Measurements from ENCODE around the gene FAM13A.
"Not testable (repeated sequence)": the region's sequence is repeated elsewhere in the genome, so short reads cannot be mapped to it uniquely, and the experiment has no call there.

The FAM13A gene

GRCh38 chr4:89039730-89040338 is 17.2 kb downstream of the FAM13A start:
- no peak for DNase-seq

GRCh38 chr4:89036535-89036934 is 20.4 kb downstream of the FAM13A start:
- no peak for DNase-seq

GRCh38 chr4:89031272-89031671 is 25.7 kb downstream of the FAM13A start:
- no peak for DNase-seq

- DNase-seq = no peak
These were observed 27.4 kb downstream of the FAM13A start for GRCh38 chr4:89029591-89029990.

- DNase-seq = no peak
These were observed 30.4 kb downstream of the FAM13A start for GRCh38 chr4:89026542-89026941.

GRCh38 chr4:89024051-89024675 is 32.8 kb downstream of the FAM13A start:
- peak; percentile 64 for DNase-seq

- no peak for DNase-seq
These were observed 33.8 kb downstream of the FAM13A start for GRCh38 chr4:89023140-89023539.

- DNase-seq = no peak
These were observed 34.4 kb downstream of the FAM13A start for GRCh38 chr4:89022426-89023128.

GRCh38 chr4:89021684-89022083 is 35.3 kb downstream of the FAM13A start:
- DNase-seq = no peak

- no peak for DNase-seq
These were observed 35.9 kb downstream of the FAM13A start for GRCh38 chr4:89021062-89021461.

GRCh38 chr4:89014897-89015296 is 42.1 kb downstream of the FAM13A start:
- not testable (repeated sequence) for DNase-seq

GRCh38 chr4:89009761-89010369 is 47.1 kb downstream of the FAM13A start:
- DNase-seq = no peak

- no peak for DNase-seq
These were observed 47.9 kb downstream of the FAM13A start for GRCh38 chr4:89009115-89009514.

GRCh38 chr4:89008166-89008565 is 48.8 kb downstream of the FAM13A start:
- no peak for DNase-seq

- DNase-seq = no peak
These were observed 49.5 kb downstream of the FAM13A start for GRCh38 chr4:89007338-89007939.

GRCh38 chr4:89006307-89006706 is 50.7 kb downstream of the FAM13A start:
- no peak for DNase-seq

GRCh38 chr4:89005066-89005465 is 51.9 kb downstream of the FAM13A start:
- DNase-seq = not testable (repeated sequence)

GRCh38 chr4:89001647-89002445 is 55.1 kb downstream of the FAM13A start:
- no peak for DNase-seq

- DNase-seq = peak; percentile 30
These were observed 56.1 kb downstream of the FAM13A start for GRCh38 chr4:89000844-89001360.

GRCh38 chr4:89000382-89000781 is 56.6 kb downstream of the FAM13A start:
- no peak for DNase-seq

GRCh38 chr4:88999392-88999930 is 57.5 kb downstream of the FAM13A start:
- DNase-seq = no peak

- no peak for DNase-seq
These were observed 58.1 kb downstream of the FAM13A start for GRCh38 chr4:88998891-88999290.
